Renal cortical epithelial cell (primary cell): Measurements from ENCODE around the gene TPD52L3. TPM values are rescaled to one million over a fixed set of nuclear protein-coding genes. Genes with fewer than 3 reads are reported as not detected.

Experiments used
- DNase-seq: peaks from one replicate; pipeline ENCODE4 v3.0.0-alpha.2; 2011; ENCODE audit warnings: low read depth
- total RNA-seq: library from RNA; depleted of rRNA; stranded (reverse); fragments of >200 nt; gene quantifications from 2 replicates; pipeline ENCODE4 v1.2.3, GENCODE V29; 2014

The TPD52L3 gene
- not detected in 2 replicates for total RNA-seq

DNA sequence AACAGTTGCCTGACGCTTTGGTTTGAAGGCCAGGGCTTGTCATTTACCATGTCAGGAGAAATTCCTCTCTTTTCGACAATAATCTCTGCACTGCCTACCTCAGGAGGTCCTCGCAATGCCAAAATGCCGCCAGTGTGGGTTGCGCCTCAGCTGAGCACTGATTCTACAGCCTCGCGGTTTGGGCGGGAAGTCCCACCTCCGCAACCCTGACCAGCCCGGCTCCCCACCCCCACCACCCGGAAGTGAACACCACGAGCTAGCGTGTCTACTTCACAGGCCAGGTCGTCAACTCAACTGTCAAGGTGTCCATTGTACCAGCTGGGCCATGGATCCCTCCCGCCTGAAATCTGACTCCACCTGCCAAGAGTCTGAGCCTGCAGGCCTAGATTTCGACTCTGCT, at the start of gene TPD52L3:
Gene TPD52L3 (plus strand): TSS at position 273 of the 400 bp plus-strand sequence. CDS start 221 bp downstream, outside the sequence.
- no peak for DNase-seq

DNA sequence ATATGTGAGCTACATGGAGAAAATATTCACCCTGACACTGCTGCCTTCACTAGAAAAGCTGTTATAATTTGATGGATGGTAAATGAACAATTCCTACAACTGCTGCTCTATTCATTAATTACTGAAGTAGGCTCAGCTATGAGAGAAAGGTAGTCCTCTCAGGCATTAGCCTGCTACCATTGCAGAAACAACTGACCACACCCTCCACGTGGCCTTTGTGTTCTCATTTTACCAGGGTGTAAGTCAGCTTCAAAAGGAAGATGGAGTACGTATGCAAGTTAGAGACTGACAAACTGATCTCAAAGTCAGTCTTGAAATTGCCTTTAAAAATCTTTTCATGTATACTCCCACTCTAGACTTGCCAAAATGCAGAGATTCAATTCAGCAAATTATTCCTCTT, 26.3 kb upstream of the TPD52L3 start:
- DNase-seq: no peak

DNA sequence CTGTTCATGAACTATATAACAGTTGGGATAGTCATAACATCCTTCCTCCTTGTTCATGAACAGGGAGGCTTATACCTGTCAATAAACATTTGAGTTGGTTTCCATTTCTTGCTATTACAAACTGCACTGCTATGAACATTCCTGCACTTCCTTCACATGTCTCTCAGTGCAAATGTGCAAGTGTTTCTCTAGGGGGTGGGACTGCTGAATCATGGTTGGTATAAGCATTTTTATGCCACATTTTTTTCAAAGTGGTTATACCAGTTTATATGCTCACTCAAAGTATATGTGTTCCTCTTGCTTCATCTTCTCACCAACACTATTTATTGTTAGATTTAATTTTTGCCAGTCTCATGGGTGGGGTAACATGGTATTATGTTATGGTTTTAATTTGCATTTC, 25.8 kb upstream of the TPD52L3 start:
- peak; percentile 67 for DNase-seq

DNA sequence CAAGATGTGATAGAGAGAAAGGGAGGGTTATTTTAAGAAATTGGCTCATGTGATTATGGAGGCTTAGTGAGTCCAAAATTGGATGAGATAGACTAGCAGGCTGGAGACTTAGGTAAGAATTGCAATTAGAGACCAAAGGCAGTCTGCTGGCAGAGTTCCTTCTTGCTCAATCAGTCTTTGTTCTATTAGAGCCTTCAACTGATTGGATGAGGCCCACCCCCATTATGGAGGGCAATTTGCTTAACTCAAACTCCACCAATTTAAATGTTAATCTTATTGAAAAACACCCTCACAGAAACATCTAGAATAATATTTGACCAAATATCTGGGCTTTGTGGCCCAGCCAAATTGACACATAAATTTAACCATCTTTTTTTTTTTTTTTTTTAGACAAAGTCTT, 23.9 kb upstream of the TPD52L3 start:
- DNase-seq: no peak

DNA sequence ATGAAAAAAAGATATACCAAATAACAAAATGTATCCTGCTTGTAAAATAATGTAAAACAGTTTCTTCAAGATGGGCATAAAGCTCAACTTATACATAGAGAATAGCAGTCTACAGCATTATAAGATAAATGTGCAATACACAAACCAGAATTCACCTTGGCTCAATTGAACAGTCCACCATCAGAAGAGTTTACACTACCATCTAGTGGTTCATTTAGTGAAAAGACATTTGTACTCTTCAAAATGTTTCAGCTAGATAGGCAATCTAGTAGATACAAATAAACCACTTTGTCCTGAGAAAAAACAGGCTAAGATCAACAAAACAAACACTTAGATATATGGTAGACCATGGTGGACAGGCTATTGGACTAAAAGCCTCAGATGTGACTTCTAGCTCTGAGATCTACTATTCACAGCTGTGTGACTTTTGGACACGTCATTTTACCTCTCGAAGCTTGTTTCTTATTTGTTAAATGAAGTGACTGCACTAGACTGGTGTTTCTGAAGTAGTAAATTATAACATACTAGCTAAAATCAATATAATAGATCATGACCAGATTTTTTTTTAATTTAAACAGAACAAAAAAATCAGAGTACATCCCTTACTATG, 22.1 kb upstream of the TPD52L3 start:
- DNase-seq: peak; percentile 72

DNA sequence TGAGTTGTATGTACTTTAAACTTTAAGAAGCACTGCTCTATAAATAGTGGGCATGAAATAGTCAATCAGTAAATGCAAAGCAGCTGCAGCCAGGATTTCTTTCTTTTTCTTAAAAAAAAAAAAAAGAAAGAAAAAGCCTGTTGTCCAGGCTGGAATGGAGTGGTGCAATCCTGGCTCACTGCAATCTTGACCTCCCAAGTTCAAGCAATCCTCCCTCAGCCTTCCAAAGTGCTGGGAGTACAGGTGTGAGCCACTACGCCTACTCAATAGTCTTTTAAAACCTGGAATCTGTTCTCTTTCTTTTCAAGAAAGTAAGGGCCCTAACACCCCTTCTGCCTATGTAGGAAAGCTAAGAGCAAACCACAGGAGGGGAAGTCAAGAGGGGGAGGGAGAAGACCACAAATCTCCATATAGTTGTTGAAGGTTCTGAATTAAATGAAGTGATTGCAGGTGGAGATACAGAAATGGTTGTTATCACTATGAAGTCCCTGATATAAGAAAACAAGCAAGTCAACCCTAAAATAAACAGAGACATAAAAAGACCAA, 20.6 kb upstream of the TPD52L3 start:
- peak; percentile 23 for DNase-seq

DNA sequence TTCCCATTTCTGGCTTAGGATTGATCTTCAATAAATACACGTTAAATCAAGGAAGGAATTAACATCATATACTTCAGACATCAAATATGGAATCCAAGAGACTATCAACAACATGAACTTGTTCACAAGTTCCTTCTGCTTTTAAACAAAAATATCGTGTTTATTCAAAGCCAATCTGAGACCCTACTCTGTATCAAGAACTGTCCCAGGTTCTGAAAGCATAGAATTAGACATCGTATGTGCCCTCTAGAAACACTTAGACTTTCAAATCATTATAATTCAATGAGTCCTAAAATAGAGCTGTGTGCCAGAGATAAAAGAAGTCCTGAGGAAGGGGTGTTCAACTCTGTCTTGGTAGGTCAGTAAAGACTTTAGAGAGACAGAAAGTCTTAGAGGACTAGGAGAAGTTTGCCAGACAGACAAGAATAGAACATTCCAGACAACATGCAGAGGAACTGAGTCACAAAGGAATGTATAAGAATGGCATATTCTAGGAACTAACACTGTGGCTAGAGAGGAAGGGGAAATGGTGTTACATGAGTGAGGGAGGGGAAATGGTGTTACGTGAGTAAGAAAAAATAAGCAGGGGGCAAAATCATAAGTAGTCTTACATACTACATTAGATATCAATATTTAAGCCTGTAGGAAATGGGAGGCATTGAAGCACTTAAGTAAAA, 2.9 kb downstream of the TPD52L3 start:
- no peak for DNase-seq

DNA sequence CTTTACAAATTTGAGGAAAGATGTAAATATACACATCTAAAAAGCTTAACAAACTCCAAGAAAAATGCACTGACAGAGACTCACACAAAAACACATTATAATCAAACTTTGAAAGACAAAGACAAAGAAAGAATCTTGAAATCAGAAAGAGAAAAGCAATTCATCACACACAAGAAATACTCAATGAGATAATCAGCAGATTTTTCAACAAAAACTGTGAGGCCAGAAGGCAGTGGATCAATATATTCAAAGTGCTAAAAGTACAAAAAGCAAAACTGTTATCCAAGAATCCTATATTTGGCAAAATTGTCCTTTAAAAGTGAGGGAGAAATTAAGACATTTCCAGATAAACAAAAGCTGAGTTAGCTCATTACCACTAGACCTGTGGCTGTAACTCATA, 6.1 kb downstream of the TPD52L3 start:
- no peak for DNase-seq

DNA sequence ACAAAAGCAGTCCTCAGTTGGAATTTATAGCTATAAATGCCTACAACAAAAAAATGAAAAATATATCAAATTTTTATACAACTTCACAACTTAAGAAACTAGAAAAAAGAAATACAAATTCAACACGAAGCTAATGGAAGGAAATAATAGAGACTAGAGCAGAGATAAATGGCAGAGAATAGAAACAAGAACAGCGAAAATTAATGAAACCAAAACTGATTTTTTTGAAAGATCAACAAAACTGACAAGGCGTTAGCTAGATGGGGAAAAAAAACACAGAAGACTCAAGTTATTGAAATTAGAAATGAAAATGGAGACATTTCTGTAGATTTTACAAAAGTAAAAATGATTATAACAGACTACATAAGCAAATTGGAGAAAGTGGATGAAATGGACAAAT, 20.6 kb downstream of the TPD52L3 start:
- no peak for DNase-seq

DNA sequence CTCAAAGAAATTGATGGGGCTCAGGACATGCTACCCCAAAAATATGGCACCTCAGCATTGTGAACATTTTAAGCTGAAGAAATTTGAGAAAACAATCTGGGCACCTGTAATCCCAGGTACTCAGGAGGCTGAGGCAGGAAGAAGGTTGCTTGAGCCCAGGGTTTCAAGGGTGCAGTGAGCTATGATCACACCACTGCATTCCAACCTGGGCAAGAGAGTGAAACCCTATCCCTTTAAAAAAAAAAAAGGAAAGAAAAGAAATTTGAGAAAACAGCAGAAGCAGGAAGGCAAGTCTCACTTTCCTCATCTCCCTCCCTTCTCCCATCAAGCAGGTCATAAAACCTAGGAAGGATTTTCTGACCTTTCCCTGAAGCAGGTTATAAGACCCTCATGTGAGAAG, 23.6 kb downstream of the TPD52L3 start:
- no peak for DNase-seq

DNA sequence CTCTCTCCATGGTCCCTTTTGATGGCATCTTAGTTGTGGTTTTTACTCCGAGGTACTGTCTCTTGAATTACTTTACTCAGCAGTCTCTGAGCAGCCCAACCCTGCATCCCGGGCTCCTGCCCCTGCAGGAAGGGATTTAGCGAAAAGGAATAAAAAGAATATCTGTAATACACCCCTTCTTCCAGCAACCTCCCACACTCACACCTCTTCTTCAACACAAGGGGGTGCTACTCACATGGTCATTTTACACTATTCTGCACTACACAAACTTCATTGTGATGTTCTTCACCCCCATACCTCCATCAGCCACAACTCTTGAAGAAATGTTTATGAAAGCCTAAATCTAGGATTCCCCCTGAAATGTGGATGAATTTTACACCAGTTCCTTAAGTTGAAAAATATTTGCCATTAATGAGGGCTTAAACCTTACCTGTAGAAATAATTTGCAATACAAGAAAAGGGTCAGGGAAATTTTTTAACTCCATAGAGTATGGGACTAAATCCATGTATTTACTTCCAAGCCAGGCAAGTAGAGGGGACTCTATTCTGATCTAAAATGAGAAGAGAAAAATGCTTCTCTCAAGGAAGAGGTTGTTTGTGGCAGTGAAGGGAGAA, 26.0 kb downstream of the TPD52L3 start:
- DNase-seq: peak; percentile 68

DNA sequence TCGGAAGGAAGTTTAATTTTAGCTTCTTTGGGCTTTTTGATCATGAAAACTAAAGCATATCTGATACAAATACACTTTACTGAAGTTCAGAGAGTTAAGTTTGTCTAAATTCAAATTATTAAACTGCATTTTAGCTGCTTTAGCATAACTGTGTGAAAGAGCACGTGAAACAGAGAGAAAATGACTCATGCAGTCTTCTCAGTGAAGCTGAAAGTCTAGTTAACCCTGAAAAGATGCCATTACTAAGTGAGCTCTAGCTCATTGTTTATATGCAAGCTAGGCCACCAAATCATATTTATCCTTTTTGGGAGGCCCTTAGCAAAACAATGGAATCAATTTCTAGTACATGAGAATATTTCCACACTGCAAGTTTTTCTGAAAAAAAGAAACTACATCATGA, 27.6 kb downstream of the TPD52L3 start:
- peak; percentile 82 for DNase-seq

DNA sequence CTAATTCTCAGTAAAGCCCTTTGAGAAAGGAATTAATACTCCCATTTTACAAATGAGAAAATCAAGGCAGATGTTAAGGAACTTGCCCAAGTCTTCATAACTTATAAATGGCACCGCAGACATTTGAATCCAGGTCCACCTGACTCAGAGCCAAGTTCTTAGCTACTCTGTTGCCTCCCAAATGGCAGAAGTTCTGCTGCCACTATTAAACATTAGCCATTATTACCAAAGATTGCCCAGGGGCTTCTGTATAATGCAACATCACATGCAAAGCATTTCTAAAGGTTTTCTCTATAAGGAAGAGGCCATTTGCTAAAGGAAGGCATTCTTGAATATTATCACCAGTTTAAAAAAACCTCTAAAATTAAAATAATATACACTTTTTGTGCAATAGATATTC, 28.3 kb downstream of the TPD52L3 start:
- peak; percentile 26 for DNase-seq

DNA sequence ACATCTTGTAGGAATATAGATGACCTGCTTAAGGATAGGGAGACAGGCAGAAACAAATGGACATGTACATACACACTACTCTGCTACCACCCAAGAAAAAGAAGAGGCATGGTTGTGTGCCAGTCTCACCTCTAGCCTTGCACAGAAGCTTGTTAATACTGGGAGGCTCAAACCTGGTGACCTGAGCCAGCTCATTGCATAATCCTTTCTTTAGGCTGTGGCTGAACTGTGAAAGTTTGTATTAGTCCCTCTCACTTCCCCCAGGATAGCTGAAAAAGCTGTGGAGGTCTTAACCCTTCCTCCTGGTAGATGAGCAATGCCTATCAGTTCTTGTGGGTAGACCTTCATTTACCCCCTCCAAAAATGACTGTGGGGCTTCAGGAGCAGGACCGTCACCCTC, 28.7 kb downstream of the TPD52L3 start:
- peak; percentile 49 for DNase-seq

DNA sequence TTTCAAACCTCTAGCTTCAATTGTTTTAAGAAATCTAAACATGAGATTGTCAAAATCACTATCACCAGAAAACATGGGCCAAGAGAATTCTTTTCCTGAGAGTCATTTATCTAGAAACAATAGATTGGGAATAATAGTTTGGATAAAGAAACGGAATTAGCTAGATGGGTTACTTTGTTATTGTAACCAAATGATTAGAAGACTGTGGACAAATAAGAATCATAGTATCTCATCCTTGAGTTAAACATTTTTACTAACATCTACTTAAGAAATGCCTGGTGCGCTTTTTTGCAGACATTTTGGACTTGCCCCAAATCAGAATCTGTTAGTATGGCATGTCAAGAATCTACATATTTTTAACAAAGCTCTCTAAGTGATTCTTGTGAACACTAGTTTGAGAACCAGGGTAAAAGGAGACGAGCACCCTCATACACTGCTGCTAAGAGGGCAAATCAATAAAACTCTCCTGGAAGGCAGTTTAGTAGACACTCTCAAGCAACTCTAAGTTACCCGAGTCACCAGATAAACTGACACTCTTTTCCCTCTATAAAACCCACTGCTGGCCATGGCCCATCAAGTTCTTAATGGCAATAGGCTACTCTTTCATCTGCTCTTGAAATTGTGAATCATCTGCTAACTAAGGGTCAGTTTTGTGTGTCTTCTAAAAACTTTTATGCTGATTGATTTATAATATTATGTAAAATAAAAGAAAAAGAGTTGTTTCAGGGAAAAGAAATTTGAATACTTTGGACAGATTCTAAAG, 39.1 kb downstream of the TPD52L3 start:
- no peak for DNase-seq

DNA sequence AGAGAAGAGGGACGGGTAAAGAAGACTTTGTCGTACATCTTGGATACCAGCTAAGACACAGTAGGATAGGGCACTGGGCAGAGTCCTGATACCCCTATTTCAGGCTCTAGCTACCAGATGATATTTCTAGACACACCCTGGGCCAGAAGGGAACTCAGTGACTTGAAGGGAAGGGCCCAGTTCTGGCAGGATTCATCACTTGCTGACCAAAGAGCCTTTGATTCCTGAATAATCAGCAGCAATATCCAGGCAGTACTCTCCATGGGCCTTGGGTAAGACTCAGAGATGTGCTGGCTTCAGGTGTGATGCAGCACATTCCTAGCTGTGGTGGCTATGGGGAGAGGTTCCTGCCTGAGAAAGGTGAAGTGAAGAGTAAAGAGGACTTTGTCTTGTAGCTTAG, 40.7 kb downstream of the TPD52L3 start:
- DNase-seq: no peak

Other genes starting within 250 kb of the TPD52L3 start
- 0.25 and 0.35 TPM in 2 replicates for gene IL33, start 112.6 kb upstream of the TPD52L3 start, total RNA-seq
- 38.2 and 53.5 TPM in 2 replicates for gene UHRF2, start 84.8 kb downstream of the TPD52L3 start, total RNA-seq